GM03348 (cell line): ENCODE measurements around the gene DLGAP4.
A peak's percentile ranks its signal among the peaks of the same experiment; 100 is the strongest.

Source experiments
- DNase-seq: peaks from one replicate; pipeline ENCODE4 v3.0.0; 2012; ENCODE audit warnings: low spot score

The DLGAP4 gene

DNA sequence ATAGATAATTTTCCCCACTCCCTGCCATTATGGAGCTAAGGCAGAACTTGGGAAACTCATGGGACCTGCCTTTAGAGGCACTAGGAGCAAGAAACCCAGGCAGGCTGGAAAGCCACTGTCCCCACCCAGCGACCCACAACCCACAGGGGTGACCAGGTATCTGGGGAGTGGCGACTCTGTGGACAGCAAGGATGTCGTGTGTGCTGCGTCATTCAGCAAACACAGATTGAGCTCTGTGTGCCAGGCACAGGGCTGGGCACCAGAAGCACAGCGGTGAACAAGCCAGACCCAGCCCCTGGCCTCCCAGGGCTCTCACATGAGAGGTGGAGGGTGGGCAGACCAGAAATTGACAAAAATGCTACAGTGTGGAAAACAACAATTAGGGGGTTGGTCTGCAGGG lies 27.7 kb downstream of the DLGAP4 start:
- no peak for DNase-seq

DNA sequence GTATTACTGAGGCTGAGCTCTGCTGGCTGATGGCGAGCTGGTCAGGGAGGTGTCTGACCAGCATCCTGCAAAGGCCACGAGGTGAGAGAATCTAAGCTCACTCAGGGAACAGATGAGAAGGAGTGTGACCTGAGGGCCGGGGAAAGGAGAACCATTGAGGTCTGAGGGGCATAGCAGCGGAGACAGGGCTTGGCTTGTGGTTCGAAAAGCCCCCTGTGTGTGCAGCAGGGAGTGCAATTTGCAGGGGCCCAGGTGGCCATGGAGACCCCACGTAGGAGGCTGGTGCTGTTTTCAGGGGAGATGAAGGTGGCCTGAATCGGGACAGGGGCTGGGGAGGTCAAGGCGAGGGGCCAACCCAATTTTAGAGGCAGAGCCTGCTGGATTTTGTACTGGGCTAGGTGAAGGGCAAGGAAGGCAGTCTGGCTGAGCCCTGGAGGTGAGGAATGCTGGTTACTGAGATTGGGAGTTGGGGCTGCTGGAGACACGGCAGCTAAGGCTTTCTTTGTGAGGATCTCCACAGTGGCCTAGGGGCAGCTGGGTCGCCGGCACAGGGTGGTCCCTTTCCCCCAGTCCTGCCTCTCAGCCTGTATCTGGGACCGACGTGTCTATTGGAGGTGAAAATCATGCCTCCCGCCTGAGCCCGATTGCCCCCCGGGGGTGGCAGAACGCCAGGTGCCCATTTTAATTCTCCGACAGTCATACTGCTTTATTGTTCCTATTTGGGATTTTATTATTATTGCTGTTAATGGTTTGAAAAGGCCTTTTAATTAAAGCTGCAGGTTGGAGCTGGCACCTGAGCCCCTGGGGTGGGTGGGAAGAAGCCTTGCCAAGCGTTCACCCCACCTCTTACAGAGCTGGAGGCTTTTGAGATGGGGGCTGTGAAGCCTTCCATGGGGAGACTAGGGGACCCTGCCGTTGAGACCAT lies 28.4 kb downstream of the DLGAP4 start:
- DNase-seq, result no peak

DNA sequence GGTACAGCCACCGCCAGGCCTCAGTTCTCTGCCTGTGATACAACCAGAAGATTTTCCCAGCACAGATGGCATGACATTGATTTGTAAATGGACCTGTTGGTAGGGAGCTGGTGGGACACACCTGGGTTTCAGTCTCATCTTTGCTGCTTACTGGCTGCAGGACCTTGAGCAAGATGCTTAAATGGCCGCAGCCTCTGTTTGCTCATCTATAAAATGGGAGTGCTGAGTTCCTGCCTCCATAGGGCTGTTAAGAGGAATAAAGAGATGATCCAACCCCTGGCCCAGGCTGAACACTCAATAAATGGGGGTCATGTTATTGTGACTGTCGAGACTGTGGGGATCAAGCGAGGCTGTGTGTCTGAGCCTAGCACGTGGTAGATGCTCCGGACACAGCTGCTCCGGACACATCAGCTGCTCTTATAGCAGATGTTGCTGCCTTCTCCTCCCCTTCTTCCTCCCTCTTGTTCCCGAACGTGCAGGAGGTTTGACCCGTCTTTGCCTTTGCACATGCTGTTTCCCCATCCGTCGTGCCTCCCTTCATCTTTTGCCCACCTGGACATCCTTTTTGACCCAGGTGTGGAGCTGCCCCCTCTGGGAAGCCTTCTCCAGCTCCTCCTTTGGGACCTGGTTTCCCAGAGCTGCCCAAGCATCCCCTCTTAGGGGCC lies 29.2 kb downstream of the DLGAP4 start:
- DNase-seq, result no peak

DNA sequence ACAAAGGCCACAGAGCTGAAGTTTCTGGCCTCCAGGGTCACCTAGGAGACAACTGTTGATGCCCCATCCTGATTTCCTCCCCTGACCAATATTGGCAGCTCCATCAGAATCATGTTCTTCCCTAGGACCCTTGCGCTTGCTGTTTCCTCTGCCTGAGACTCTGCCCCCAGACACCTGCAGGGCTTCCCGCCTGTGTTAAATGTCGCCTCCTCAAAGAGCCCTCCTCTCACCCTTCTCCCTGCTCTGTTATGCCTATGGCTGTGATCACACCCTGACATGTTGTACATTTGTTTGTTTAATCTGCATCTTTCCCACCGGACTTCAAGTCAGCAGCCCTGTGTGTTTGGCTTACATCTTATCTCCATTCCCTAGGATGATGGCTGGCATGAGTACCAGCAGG lies 30.1 kb downstream of the DLGAP4 start:
- no peak for DNase-seq

DNA sequence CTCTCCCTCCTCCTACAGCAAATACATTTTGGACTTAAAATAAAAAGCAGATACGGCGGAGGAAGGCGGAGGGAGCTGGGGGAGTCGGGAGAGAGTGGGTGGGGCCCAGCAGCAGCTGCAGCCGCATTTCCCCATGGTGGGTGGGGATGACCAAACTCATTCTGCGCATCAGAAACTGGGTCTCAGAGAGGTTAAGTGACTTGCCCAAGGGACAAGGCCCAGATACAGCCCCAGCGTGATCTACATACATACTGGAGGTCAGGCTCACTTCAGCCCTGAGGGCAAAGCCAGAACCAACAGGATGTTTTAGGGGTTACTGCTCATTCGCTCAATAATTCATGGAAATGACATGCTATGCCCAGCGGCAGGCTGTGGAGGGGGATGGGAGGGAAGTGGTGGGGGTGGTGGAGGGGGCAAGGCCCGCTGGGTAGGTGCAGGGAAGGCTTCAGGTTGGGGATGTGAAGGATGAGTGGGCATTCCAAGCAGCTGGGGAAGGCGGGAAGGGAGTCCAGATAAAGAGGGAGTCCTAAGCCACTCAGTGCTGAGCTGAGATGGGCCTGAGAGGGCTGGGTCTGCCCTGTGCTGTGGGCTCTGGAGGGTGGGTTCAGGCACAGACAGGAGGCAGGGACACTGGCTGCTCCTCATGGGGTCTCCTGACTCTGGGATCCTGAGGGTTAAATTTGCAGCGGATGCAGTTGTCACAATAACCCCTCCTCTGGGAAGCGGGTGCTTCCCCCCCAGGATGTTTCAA lies 31.0 kb downstream of the DLGAP4 start:
- no peak for DNase-seq

DNA sequence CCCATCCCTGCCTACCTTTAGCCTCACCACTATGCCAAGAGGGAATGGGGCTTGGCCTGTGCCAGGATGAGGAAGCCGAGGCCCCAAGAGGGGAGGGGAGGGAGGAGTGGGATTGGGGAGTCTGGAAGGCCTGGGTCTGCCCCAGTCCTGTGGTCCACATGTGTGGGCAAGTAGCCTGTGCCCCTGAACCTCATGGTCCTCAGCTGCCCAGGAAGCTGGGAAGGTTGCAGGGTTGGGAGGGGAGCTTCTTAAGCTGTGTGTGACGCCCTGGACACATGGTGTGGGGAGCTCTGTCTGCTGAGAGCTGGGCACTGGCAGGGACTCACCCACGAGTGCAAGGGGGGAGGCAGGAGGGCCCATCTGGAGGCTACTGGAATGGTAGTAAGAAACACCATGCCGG lies 31.7 kb downstream of the DLGAP4 start:
- no peak for DNase-seq

DNA sequence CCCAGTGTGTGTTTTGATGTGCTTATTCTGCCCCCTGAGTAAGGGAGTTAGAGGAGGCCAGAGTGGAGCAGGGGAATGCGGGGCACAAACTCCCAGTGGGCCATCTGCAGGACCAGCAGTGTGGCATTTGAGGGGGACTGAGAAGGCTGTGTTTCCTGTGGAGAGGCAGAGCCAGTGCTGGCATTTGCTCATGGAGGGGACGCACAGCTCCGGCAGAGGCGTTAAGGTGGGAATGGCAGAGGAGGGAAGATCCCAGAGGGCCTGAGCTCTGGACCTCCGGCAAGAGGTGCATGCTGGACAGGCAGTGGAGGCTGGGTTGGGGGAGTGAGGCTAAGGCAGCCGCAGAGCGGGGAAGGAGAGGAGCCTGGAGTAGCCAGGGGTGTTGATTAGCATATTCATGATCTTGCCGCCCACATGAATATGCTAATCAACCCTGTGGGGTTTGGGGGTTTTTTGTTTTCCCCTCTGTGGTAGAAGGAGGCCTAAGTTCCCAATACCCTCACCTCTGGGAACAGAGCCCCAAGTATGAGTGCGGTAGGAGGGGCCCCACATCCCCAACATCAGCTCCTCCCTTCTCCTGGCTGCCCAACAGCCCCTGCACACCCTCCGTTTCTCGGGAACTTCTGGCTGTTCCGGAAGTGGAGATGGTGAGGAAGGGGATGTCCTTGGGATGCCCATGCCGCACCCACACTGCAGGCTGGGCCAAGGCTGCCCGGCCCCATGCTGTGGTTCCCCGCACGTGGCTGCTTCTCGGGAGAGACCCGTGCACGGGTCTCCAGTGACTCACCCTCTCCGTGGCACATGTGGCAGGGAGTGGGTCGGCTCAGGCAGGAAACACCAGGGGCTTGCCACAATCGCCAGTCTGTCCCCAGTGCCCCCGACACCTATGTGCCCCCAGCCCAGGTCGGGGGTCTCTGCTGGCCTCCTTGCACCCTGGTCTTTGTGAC lies 33.8 kb downstream of the DLGAP4 start:
- no peak for DNase-seq

DNA sequence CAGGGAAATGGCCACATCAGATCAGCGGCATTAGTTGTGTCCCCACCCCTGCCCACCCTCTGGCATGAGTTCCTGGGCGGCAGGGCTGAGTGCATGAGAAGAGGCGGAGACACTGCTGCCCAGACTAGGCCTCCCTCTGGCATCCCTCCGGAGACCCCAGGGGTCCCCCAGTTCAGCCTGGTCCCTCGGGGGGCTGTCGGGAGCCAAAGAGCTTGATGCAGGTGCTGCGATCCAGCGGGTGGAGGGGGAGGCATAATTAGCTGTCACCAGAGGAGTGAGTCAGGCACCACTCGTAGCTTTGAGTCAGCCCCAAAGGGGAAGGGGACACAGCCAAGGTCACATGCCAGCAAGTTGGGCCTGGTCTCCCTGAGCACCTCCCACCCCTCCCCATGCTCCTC lies 34.5 kb downstream of the DLGAP4 start:
- no peak for DNase-seq

DNA sequence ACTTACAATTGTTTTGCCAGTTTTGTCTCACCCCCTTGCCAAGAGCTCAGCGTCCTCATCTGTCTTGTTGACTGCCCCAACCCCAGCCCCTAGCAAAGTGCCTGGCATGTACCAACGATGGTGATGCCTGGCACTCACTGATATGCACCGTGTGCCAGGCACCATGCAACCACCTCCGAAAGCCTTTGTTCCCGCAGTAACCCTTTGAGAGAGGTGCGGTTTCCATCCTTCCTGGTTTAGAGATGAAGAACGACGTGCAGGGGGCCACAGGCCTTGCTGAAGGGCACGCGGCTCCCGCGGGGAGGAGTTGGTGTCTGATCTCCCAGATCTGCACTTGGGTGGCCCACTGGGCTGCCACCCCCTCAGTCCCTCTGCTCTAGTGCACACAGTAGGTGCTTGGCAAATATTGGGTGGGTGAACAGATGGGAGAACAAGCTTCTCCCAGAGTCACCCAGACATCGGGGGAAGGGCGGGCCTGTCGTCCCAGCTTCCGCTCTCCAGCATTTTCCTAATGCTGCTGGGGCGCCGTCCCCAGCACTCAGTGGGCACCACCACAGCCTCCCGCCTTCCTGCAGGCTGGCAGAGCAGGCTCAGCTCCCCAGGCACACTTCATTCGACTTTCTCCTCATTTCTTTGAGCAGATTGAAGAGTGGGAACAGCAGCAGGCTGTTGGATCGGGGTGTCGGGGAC lies 35.3 kb downstream of the DLGAP4 start:
- DNase-seq, result no peak

DNA sequence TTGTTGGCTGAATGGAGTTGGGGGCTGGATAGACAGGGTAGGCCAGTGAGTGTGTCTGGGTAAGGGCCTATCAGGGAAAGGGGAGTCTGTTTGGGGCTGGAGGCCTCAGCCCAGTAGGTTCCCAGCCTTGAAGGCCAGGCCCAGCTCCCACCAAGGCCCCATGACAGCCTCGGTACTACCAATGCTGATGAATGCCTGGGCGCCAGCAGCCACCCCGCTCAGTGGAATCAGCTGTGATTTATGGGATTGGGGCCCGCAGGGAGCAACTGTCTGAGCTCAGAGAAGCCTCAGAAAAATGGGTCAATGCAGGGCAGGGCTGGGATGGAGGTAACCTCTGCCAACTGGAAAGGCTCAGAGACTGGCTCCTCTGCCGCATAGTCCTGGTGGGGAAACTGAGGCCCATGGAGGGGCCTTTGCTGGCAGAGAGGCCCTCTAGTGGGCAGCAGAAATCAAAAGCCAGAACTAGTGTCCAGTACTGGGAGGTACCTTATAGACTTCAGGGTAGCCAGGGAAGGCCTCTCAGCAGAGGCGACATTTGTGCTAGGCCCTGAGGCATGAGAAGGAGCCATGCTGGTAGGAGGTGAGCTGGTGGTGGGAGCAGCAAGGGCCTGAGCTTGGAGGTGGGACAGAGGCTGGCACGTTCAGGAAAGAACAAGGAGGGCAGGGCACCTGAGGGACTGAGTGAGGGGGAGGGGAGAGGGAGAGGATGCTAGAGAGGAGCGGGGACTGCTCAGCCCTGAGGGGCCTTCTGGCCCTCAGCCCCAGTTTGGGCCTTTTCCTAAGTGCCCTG lies 36.4 kb downstream of the DLGAP4 start:
- DNase-seq, result no peak

DNA sequence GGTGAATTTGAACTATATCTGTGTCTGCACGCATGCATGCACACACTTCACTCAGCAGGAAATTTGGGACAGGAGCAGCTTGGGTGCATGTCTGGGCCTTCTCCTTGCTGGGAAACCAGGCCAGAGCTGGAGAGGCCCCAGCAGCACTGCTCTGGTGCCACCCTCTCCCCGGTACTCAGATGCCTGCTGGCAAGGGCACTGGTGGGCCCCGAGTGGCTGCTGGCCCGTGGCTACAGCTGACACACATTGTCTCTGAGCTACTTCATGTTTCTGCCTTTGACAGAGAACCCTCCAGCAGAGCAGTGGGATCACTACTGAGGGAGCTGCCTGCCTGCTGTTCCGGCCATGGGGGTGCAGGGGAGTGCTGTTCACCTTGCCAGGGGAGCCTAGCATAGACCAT lies 37.5 kb downstream of the DLGAP4 start:
- no peak for DNase-seq

DNA sequence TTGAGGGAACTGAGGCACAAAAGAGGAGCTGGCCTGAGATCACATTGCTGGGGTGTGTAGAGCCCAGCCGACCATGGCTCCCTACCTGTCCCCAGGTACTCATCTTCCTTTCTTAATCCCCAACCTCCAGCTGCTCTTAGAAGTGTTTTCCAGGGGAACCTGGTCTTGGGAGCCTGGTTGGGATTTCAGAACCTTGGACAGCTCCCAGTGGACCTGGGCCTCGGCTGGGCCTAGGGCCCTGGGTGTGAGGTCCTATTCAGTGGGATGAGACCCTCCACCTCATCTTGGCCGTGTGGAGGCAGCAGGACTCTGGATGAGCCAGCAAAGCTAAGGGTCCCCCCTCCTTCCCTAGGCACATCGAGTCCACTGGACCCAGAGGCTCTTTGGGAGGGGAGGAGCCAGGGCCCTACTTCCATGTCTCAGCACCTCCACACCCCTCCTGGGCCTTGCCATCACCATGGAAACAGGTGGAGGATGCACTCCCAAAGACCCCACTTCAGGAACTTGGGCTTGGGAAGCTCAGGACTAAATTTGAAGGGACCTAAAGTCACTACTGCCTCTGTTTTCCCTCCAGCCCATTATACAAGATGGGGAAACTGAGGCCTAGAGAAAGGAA lies 38.5 kb downstream of the DLGAP4 start:
- DNase-seq, result peak; percentile 81

DNA sequence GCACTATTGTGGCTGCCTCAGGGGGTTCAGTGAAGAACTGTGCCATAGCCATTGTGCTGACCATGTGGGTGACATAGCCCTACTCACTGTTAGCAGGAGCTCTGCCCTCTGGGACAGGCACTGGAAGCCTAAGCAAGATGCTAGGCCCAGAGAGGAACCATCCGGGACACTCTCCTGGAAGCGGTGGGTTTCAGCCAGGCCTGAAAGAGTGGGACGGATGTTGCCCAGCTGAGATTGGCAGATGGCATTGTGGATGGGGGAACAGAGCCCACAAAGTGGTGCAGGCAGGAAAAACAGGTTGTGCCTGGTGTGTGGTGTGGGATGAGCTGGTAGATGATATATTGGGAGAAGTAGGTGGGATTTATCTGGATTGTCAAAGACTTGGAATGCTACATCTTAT lies 40.1 kb downstream of the DLGAP4 start:
- no peak for DNase-seq

DNA sequence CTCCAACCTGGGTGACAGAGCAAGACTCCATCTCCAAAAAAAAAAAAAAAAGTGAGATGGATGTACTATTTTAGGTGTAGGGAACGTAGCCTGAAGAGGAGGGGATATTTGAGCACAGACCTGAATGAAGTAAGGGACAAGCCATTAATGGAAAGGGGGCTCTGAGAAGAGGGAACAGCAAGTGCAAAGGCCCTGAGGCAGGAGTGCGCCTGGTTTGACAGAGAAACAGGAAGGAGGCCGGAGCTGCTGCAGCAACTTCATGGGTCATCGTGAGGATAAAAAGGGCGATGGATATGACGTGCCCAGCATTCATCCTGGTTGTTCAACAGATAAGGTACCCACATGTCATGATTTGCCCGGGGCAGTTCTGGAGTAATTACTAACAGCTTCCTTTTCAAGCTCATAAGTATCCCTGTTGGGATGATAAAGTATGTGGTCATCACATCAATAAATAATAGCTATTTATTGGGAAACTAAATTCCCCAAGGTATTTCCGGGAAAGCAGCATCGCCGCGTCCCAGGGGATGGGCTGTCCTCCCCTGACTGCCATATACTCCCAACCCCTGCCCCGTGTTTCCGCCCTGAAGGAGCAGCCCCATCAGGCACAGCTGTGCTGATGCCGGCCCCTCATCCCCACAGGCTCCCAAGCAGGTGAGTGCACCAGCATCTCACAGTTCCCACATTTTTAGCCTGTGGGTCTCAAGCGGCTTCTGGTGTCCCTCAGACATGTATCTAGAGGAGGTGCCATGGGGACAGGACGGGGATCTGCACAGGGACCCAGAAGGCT lies 43.4 kb downstream of the DLGAP4 start:
- DNase-seq, result no peak

DNA sequence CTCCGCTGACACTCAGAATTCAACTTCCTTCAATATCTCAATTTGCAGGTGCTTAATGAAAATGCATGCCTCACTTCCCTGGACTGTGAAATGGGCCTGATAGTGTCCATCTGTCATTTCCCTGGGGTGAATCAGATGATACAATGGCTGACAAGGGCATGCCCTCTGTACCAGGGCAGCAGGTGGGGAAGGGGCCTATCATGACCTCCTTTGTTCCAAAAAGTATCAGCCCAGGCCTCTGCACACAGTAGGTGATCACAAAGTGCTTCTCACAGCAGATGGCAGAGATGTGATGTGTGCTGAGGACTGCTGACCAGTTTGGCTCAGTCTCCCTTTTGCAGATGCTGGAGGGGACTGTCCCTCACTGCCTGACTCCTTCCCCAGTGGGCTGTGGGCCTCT lies 44.3 kb downstream of the DLGAP4 start:
- DNase-seq, result no peak

DNA sequence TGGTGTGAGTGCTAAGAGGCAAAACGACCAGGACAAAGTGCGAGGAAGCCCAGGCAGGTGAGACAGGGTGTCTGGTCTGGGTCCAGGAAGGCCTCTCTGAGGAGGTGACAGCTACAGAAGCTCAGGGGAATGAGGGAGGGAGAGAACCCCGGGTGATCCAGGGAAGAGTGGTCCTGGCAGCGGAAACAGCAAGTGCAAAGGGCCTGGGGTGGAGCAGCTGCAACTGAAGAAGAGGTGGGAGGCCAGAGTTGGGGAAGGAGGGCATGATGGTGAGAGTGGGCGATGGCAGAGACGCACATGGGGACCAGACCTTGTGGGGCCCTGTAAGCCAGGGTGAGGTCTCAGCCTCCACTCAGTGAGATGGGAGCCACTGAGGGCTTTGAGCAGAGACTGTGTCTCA lies 45.8 kb downstream of the DLGAP4 start:
- no peak for DNase-seq

DNA sequence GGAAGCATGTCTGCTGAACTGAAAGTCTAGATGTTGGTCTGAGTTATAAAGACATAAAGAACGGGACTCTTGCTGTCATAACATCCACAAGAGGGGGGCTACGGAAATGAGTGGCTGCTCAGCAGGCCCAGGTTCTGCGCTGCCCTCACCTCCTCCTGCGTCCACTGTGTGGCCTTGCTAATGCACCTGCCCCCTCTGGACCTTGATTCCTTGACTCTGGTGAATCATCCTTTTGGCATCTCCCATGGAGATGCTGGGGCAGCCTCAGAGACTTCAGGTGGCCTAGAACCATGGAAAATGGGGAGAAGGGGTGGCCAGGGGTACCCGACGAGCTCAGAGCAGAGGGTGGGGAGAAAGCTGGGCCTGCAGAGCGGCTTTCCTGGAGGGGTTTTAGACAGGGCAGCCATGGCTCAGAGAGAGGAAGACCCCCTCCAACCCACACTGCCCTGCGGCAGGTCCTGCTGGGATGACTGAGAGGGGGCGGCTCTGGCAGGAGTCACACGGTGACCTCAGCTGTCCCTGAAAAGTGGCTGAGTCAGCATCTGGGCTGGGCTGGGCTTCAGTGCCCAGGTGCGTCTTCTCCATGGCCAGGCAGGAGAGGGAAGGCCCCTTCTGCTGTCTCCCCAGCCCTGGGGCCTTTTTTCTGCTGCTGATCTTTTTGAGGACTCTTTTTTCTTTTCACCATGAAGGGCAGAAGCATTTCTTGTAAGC lies 46.9 kb downstream of the DLGAP4 start:
- no peak for DNase-seq

DNA sequence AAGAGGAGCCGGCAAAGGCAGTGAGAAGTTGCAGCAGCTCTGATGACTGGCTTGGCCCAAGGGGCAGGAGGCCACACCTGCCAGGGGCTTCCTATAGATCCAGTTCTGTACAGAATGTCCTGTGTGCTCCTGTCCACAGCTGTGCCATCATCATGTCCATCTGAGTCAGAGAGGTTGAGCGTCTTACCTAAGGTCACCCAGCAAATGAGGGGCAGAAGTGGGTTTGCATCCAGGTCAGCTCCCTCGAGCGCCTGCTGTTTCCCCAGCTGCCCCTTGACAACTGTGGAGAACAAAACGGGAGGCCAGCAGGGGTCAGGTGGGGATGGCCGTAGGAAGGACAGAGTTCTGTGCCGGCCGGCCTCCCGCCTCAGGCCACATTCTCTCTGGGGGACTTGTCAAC lies 47.6 kb downstream of the DLGAP4 start:
- DNase-seq, result no peak
